ENCODE measurements around the gene SGSH.

The SGSH gene

GRCh38 chr17:80190716-80191115, 29.4 kb downstream of the SGSH start:
- no peaks in the 10 kb centered on the region for H3K9me3 ChIP-seq (ENCODE audit: severe bottlenecking)
- DNase-seq (ENCODE audit: low spot score) (no peak), ATAC-seq (ENCODE audit: low read depth) (no peak)

GRCh38 chr17:80189611-80190010, 30.5 kb downstream of the SGSH start:
- peaks cover 8% of the 10 kb centered on the region for H3K4me1 ChIP-seq (ENCODE audit: insufficient read depth, poor library complexity, severe bottlenecking)
- TF ChIP-seq CTCF (IDR thresholded peaks at IDR 0.05; ENCODE audit: poor library complexity, severe bottlenecking) = no peak
- no peaks in the 10 kb centered on the region for H3K36me3 ChIP-seq (ENCODE audit: low read depth)
- DNase-seq (ENCODE audit: low spot score) (no peak), ATAC-seq (ENCODE audit: low read depth) (no peak)
- H3K4me3 ChIP-seq (ENCODE audit: severe bottlenecking) = no peak overlapping the region
- H3K9me3 ChIP-seq (ENCODE audit: severe bottlenecking) = no peaks in the 10 kb centered on the region
- no peaks in the 10 kb centered on the region for H3K27me3 ChIP-seq (ENCODE audit: insufficient read depth, poor library complexity, severe bottlenecking)
- H3K27ac ChIP-seq (ENCODE audit: poor library complexity, severe bottlenecking) = no peak overlapping the region

More at GRCh38 chr17:80190716-80191115, 29.4 kb downstream of the SGSH start:
- TF ChIP-seq CTCF (IDR thresholded peaks at IDR 0.05; ENCODE audit: poor library complexity, severe bottlenecking) = no peak
- H3K27ac ChIP-seq (ENCODE audit: poor library complexity, severe bottlenecking) = no peak overlapping the region
- H3K36me3 ChIP-seq (ENCODE audit: low read depth) = no peaks in the 10 kb centered on the region
- no peaks in the 10 kb centered on the region for H3K27me3 ChIP-seq (ENCODE audit: insufficient read depth, poor library complexity, severe bottlenecking)
- H3K4me1 ChIP-seq (ENCODE audit: insufficient read depth, poor library complexity, severe bottlenecking) = peaks cover 8% of the 10 kb centered on the region
- no peak overlapping the region for H3K4me3 ChIP-seq (ENCODE audit: severe bottlenecking)

- DNase-seq (ENCODE audit: low spot score) = no peak
- no peaks in the 10 kb centered on the region for H3K36me3 ChIP-seq (ENCODE audit: low read depth)
- ATAC-seq (ENCODE audit: low read depth) = peak; percentile 65
- H3K27ac ChIP-seq (ENCODE audit: poor library complexity, severe bottlenecking) = peak overlapping the region; percentile 53
- no peak overlapping the region for H3K4me3 ChIP-seq (ENCODE audit: severe bottlenecking)
- H3K4me1 ChIP-seq (ENCODE audit: insufficient read depth, poor library complexity, severe bottlenecking) = peaks cover 8% of the 10 kb centered on the region
- H3K27me3 ChIP-seq (ENCODE audit: insufficient read depth, poor library complexity, severe bottlenecking) = no peaks in the 10 kb centered on the region
- H3K9me3 ChIP-seq (ENCODE audit: severe bottlenecking) = no peaks in the 10 kb centered on the region
- TF ChIP-seq CTCF (IDR thresholded peaks at IDR 0.05; ENCODE audit: poor library complexity, severe bottlenecking) = no peak
Measured at GRCh38 chr17:80187515-80187941, 32.6 kb downstream of the SGSH start.

GRCh38 chr17:80187090-80187489, 33.0 kb downstream of the SGSH start:
- ATAC-seq (ENCODE audit: low read depth) = peak; percentile 74
- no peak for TF ChIP-seq CTCF (IDR thresholded peaks at IDR 0.05; ENCODE audit: poor library complexity, severe bottlenecking)
- Histone ChIP-seq H3K27me3 (ENCODE audit: insufficient read depth, poor library complexity, severe bottlenecking) (no peaks in the 10 kb centered on the region), H3K36me3 (ENCODE audit: low read depth) (no peaks in the 10 kb centered on the region), H3K4me3 (ENCODE audit: severe bottlenecking) (no peak overlapping the region), H3K9me3 (ENCODE audit: severe bottlenecking) (no peaks in the 10 kb centered on the region), H3K27ac (ENCODE audit: poor library complexity, severe bottlenecking) (peak overlapping the region; percentile 53), H3K4me1 (ENCODE audit: insufficient read depth, poor library complexity, severe bottlenecking) (peaks cover 8% of the 10 kb centered on the region)
- DNase-seq (ENCODE audit: low spot score) = no peak

GRCh38 chr17:80185968-80186367, 34.2 kb downstream of the SGSH start:
- Histone ChIP-seq H3K9me3 (ENCODE audit: severe bottlenecking) (no peaks in the 10 kb centered on the region), H3K4me3 (ENCODE audit: severe bottlenecking) (no peak overlapping the region)
- no peak for TF ChIP-seq CTCF (IDR thresholded peaks at IDR 0.05; ENCODE audit: poor library complexity, severe bottlenecking)

More at GRCh38 chr17:80185968-80186367, 34.2 kb downstream of the SGSH start:
- Histone ChIP-seq H3K27me3 (ENCODE audit: insufficient read depth, poor library complexity, severe bottlenecking) (no peaks in the 10 kb centered on the region), H3K36me3 (ENCODE audit: low read depth) (no peaks in the 10 kb centered on the region), H3K4me1 (ENCODE audit: insufficient read depth, poor library complexity, severe bottlenecking) (peaks cover 8% of the 10 kb centered on the region), H3K27ac (ENCODE audit: poor library complexity, severe bottlenecking) (no peak overlapping the region)
- DNase-seq (ENCODE audit: low spot score) = no peak
- ATAC-seq (ENCODE audit: low read depth) = no peak

Data from RWPE2 (cell line).